HCT116 (cell line): ENCODE measurements around the gene ZNF532. TPM values are rescaled to one million over a fixed set of nuclear protein-coding genes. Genes with fewer than 3 reads are reported as not detected.

Experiments used
- ATAC-seq: fragments of 200-7000 bp; cut with Tn5 transposase; 2 replicates; pipeline ENCODE4 v1.9.1; 2020; ENCODE audit warnings: mild to moderate bottlenecking, moderate library complexity
- BruUV-seq: library from RNA; stranded (reverse); fragments of 400-500 nt; replicated peaks from 2 replicates; lab custom pipeline; 2021; lab: Mats Ljungman, UMichigan
- CTCF ChIA-PET: fragments of 300-600 bp; sonication (Branson Sonifier 250); formaldehyde crosslinking; loops from one replicate; lab custom pipeline; 2021; ENCODE audit warnings: antibody characterized with exemption; lab: Charles Lee
- POLR2A ChIA-PET: fragments of 300-600, 350-600 bp; sonication (Branson Sonifier 250); formaldehyde crosslinking; loops from one replicate; lab custom pipeline; 2021; ENCODE audit warnings: antibody characterized with exemption; lab: Charles Lee
- RAD21 ChIA-PET, 2 experiments: fragments of 300-600 bp; sonication (Branson Sonifier 250); formaldehyde crosslinking; loops; one replicate each; lab custom pipeline; 2023; ENCODE audit warnings: low total read pairs in 2 of 2; ENCODE audit not compliant: uncharacterized antibody in 2 of 2, unreplicated experiment in 2 of 2, low non-redundant PET in 1 of 2; lab: Charles Lee
- DNase-seq: peaks from one replicate; pipeline ENCODE4 v3.0.0-alpha.2; 2010; ENCODE audit warnings: low read depth, low spot score
- H2AFZ ChIP-seq: fragments of 200-600 bp; shearing (Covaris generic), sonication (generic); 2 replicates; pipeline ENCODE4 v1.6.1; 2017; ENCODE audit warnings: low read depth, mixed run types, mixed read lengths, antibody characterized with exemption, low read length; ENCODE audit not compliant: poor library complexity, severe bottlenecking
- H3K27ac ChIP-seq: 2 replicates; pipeline ENCODE4 v1.5.1; 2012; ENCODE audit warnings: low read depth, low read length
- H3K27me3 ChIP-seq: fragments of 200-600 bp; sonication (generic); 2 replicates; pipeline ENCODE4 v1.6.1; 2016; ENCODE audit warnings: mixed run types, low read length, mixed read lengths; ENCODE audit not compliant: insufficient read depth
- H3K36me3 ChIP-seq, 2 experiments: fragments of 200-500 bp in 1 of 2; fragments of 200-600 bp in 1 of 2; sonication (Bioruptor generic) in 1 of 2; sonication (generic) in 1 of 2; 2 replicates each; pipeline versions ENCODE4 v1.5.1 to v1.6.1; 2014 to 2016; ENCODE audit warnings: low read length in 2 of 2, inconsistent platforms in 1 of 2, mixed read lengths in 1 of 2, mixed run types in 1 of 2; ENCODE audit not compliant: insufficient read depth in 2 of 2, control insufficient read depth in 1 of 2
- H3K4me1 ChIP-seq, 2 experiments: fragments of 200-600 bp in 1 of 2; sonication (generic) in 1 of 2; 2 replicates each; pipeline versions ENCODE4 v1.5.1 to v1.6.1; 2012 to 2017; ENCODE audit warnings: low read length in 2 of 2, inconsistent platforms in 1 of 2, mild to moderate bottlenecking in 1 of 2, mixed read lengths in 1 of 2, mixed run types in 1 of 2, moderate library complexity in 1 of 2; ENCODE audit not compliant: insufficient read depth in 2 of 2, control insufficient read depth in 1 of 2
- H3K4me2 ChIP-seq: fragments of 200-600 bp; sonication (generic); 2 replicates; pipeline ENCODE4 v1.6.1; 2017; ENCODE audit warnings: mixed run types, low read length, mixed read lengths
- H3K4me3 ChIP-seq, 2 experiments: fragments of 200-600 bp in 1 of 2; sonication (generic) in 1 of 2; replicated peaks in 1 of 2; 2 replicates each; pipeline ENCODE4 v1.5.1; 2011 to 2016; ENCODE audit warnings: low read length in 2 of 2, control low read depth in 1 of 2, low read depth in 1 of 2, mild to moderate bottlenecking in 1 of 2, mixed read lengths in 1 of 2, mixed run types in 1 of 2
- H3K79me2 ChIP-seq: fragments of 200-600 bp; sonication (generic); 2 replicates; pipeline ENCODE4 v1.6.1; 2017; ENCODE audit warnings: mild to moderate bottlenecking, mixed run types, low read length, moderate library complexity, mixed read lengths; ENCODE audit not compliant: insufficient read depth
- H3K9ac ChIP-seq: fragments of 200-600 bp; sonication (generic); 2 replicates; pipeline ENCODE4 v1.6.1; 2016; ENCODE audit warnings: low read length, mixed read lengths
- H3K9me2 ChIP-seq: fragments of 200-600 bp; sonication (generic), shearing (Covaris generic); 2 replicates; pipeline ENCODE4 v1.6.1; 2017; ENCODE audit warnings: mixed run types, mild to moderate bottlenecking, moderate library complexity; ENCODE audit not compliant: insufficient read depth
- H3K9me3 ChIP-seq, 2 experiments: fragments of 200-500 bp in 1 of 2; fragments of 200-600 bp in 1 of 2; sonication (Bioruptor generic) in 1 of 2; sonication (generic) in 1 of 2; 2 replicates each; pipeline ENCODE4 v1.6.1; 2014 to 2017; ENCODE audit warnings: low read length in 2 of 2, mixed read lengths in 2 of 2, inconsistent platforms in 1 of 2, low read depth in 1 of 2, mild to moderate bottlenecking in 1 of 2, mixed run types in 1 of 2, moderate library complexity in 1 of 2; ENCODE audit not compliant: control insufficient read depth in 1 of 2, insufficient read depth in 1 of 2
- H4K20me1 ChIP-seq: fragments of 200-600 bp; sonication (generic), shearing (Covaris generic); 2 replicates; pipeline ENCODE4 v1.6.1; 2017; ENCODE audit warnings: mixed run types, mild to moderate bottlenecking, moderate library complexity; ENCODE audit not compliant: insufficient read depth
- CEBPB ChIP-seq: IDR thresholded peaks from 2 replicates; pipeline ENCODE4 v1.6.1; 2012; ENCODE audit warnings: low read depth
- EGR1 ChIP-seq: IDR thresholded peaks from 2 replicates; pipeline ENCODE4 v1.6.1; 2012; ENCODE audit warnings: low read depth
- ELF1 ChIP-seq: IDR thresholded peaks from 2 replicates; pipeline ENCODE4 v1.6.1; 2012; ENCODE audit warnings: low read depth, borderline replicate concordance
- EZH2 ChIP-seq: fragments of 200-600 bp; sonication (generic); IDR thresholded peaks from 2 replicates; pipeline ENCODE4 v1.6.1; 2017; ENCODE audit warnings: antibody characterized with exemption, mixed run types
- EZH2phosphoT487 ChIP-seq: fragments of 200-600 bp; IDR thresholded peaks from 2 replicates; pipeline ENCODE4 v1.6.1; 2018; ENCODE audit warnings: antibody characterized with exemption, borderline replicate concordance
- FOSL1 ChIP-seq: IDR thresholded peaks from 2 replicates; pipeline ENCODE4 v1.6.1; 2012; ENCODE audit warnings: low read depth
- JUND ChIP-seq: IDR thresholded peaks from 2 replicates; pipeline ENCODE4 v1.6.1; 2012
- POLR2AphosphoS5 ChIP-seq: IDR thresholded peaks from 2 replicates; pipeline ENCODE4 v1.6.1; 2011; ENCODE audit warnings: mild to moderate bottlenecking, low read depth, low read length, moderate library complexity
- RAD21 ChIP-seq: IDR thresholded peaks from 2 replicates; pipeline ENCODE4 v1.6.1; 2012; ENCODE audit warnings: low read depth, mild to moderate bottlenecking
- SIN3A ChIP-seq: IDR thresholded peaks from 2 replicates; pipeline ENCODE4 v1.6.1; 2012; ENCODE audit warnings: low read depth
- SP1 ChIP-seq: IDR thresholded peaks from 2 replicates; pipeline ENCODE4 v1.6.1; 2012; ENCODE audit warnings: low read depth
- TCF7L2 ChIP-seq: IDR thresholded peaks from 2 replicates; pipeline ENCODE4 v1.7.0; 2011; ENCODE audit warnings: borderline replicate concordance, inconsistent platforms; ENCODE audit not compliant: insufficient read depth, insufficient read length; ENCODE audit errors: extremely low read depth
- ZFX ChIP-seq: fragments of 450-650 bp; IDR thresholded peaks from 2 replicates; pipeline ENCODE4 v1.6.1; 2017
- ZNF274 ChIP-seq: fragments of 200-500 bp; sonication (Bioruptor generic); IDR thresholded peaks from 2 replicates; pipeline ENCODE4 v1.6.1; 2014; ENCODE audit warnings: mild to moderate bottlenecking, low read depth, low read length, inconsistent platforms
- intact Hi-C: fragments of 100-400 bp; cut with micrococcal nuclease; formaldehyde crosslinking; loops from 2 replicates; pipeline ENCODE4 v1.10.0; 2022
- total RNA-seq: library from RNA; stranded (reverse); gene quantifications from one replicate; pipeline ENCODE4 v1.2.1, GENCODE V29; 2021; ENCODE audit not compliant: unreplicated experiment
- TF ChIP-seq, protein P1 (sequence below), 3 experiments: fragments of 200-600 bp in 1 of 3; sonication (generic) in 1 of 3; IDR thresholded peaks in 2 of 3; conservative IDR thresholded peaks in 1 of 3; 2 replicates each; pipeline ENCODE4 v1.5.1; 2012 to 2017; ENCODE audit warnings: low read depth in 2 of 3, low read length in 2 of 3, antibody characterized with exemption in 1 of 3, borderline replicate concordance in 1 of 3, control low read depth in 1 of 3, mild to moderate bottlenecking in 1 of 3, mixed read lengths in 1 of 3, mixed run types in 1 of 3, moderate library complexity in 1 of 3; ENCODE audit not compliant: insufficient read depth in 1 of 3
- TF ChIP-seq, protein P2 (sequence below): IDR thresholded peaks from 2 replicates; pipeline ENCODE4 v1.6.1; 2012; ENCODE audit warnings: low read depth
- TF ChIP-seq, protein P3 (sequence below): IDR thresholded peaks from 2 replicates; pipeline ENCODE4 v1.6.1; 2011; ENCODE audit warnings: mild to moderate bottlenecking, low read length, moderate library complexity; ENCODE audit not compliant: insufficient replicate concordance; ENCODE audit errors: extremely low read depth

ZNF532 gene
- total RNA-seq, 1 experiment from 2014 or later: 11.6 TPM

DNA sequence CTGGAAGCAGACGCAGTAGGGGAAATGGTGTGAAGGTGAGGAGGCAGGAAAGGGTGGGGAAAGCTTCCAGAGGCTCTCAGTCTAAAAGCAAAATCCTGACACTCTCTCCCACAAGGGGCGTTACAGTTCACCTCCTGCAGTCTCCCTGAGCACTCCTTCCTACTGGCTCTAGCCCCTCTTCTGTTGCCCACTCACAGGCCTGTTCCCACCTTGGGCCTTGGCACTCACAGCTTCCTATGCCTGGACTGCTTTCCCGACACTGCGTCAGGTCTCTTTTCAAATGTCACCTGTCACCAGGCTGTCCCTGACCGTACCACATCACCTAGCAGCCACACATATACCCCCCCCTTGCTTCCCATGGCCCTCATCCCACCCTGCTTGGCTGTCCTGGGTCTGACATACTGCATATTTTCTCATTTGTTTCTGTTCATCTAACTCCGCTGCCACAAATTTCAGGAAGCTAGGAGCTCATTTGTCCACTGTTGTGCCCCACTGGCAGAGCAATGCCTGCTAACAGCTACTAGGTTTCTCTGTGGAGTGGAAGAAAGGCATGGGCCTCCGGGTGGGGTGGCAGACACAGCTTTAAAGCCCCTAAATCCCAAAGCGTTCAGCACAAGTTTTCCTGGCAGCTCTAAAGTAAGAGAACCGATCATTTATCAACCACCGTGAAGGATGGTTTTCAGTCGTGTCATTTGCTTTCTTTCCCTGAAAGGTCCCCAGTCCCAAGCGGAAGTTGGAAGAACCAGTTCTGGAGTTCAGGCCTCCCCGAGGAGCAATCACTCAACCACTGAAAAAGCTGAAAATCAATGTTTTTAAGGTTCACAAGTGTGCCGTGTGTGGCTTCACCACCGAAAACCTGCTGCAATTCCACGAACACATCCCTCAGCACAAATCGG, 118.8 kb downstream of the ZNF532 start:
- Histone ChIP-seq H3K27ac (no peak overlapping the region), H2AFZ (no peak overlapping the region), H3K4me1 (no peaks in the 10 kb centered on the region), H3K4me3 (no peak overlapping the region), H3K4me2 (no peak overlapping the region), H3K9me3 (no peaks in the 10 kb centered on the region), H3K9me2 (no peaks in the 10 kb centered on the region), H3K36me3 (no peaks in the 10 kb centered on the region), H3K79me2 (no peaks in the 10 kb centered on the region), H3K9ac (no peak overlapping the region), H3K27me3 (no peaks in the 10 kb centered on the region), H4K20me1 (no peaks in the 10 kb centered on the region)
- DNase-seq (no peak), ATAC-seq (no peak)
- ChIA-PET RAD21 (no interaction called here), CTCF (no interaction called here), POLR2A (no interaction called here)
- no TSS peak for BruUV-seq
- TF ChIP-seq CEBPB (no peak), EZH2phosphoT487 (no peak), POLR2AphosphoS5 (no peak), JUND (no peak), EZH2 (no peak), EGR1 (no peak), ZNF274 (no peak), FOSL1 (no peak), TCF7L2 (no peak), ZFX (no peak), ELF1 (no peak), SP1 (no peak), RAD21 (no peak), SIN3A (no peak)
- TF ChIP-seq, protein P1, sequence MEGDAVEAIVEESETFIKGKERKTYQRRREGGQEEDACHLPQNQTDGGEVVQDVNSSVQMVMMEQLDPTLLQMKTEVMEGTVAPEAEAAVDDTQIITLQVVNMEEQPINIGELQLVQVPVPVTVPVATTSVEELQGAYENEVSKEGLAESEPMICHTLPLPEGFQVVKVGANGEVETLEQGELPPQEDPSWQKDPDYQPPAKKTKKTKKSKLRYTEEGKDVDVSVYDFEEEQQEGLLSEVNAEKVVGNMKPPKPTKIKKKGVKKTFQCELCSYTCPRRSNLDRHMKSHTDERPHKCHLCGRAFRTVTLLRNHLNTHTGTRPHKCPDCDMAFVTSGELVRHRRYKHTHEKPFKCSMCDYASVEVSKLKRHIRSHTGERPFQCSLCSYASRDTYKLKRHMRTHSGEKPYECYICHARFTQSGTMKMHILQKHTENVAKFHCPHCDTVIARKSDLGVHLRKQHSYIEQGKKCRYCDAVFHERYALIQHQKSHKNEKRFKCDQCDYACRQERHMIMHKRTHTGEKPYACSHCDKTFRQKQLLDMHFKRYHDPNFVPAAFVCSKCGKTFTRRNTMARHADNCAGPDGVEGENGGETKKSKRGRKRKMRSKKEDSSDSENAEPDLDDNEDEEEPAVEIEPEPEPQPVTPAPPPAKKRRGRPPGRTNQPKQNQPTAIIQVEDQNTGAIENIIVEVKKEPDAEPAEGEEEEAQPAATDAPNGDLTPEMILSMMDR (IDR thresholded peaks at IDR 0.05 in 2 of 3, conservative IDR thresholded peaks at IDR 0.05 in 1 of 3; ENCODE audit: borderline replicate concordance in 1 of 3, insufficient read depth in 1 of 3, low read depth in 2 of 3, low read length in 2 of 3): no peak
- TF ChIP-seq, protein P2, sequence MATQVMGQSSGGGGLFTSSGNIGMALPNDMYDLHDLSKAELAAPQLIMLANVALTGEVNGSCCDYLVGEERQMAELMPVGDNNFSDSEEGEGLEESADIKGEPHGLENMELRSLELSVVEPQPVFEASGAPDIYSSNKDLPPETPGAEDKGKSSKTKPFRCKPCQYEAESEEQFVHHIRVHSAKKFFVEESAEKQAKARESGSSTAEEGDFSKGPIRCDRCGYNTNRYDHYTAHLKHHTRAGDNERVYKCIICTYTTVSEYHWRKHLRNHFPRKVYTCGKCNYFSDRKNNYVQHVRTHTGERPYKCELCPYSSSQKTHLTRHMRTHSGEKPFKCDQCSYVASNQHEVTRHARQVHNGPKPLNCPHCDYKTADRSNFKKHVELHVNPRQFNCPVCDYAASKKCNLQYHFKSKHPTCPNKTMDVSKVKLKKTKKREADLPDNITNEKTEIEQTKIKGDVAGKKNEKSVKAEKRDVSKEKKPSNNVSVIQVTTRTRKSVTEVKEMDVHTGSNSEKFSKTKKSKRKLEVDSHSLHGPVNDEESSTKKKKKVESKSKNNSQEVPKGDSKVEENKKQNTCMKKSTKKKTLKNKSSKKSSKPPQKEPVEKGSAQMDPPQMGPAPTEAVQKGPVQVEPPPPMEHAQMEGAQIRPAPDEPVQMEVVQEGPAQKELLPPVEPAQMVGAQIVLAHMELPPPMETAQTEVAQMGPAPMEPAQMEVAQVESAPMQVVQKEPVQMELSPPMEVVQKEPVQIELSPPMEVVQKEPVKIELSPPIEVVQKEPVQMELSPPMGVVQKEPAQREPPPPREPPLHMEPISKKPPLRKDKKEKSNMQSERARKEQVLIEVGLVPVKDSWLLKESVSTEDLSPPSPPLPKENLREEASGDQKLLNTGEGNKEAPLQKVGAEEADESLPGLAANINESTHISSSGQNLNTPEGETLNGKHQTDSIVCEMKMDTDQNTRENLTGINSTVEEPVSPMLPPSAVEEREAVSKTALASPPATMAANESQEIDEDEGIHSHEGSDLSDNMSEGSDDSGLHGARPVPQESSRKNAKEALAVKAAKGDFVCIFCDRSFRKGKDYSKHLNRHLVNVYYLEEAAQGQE: no peak
- TF ChIP-seq, protein P3, sequence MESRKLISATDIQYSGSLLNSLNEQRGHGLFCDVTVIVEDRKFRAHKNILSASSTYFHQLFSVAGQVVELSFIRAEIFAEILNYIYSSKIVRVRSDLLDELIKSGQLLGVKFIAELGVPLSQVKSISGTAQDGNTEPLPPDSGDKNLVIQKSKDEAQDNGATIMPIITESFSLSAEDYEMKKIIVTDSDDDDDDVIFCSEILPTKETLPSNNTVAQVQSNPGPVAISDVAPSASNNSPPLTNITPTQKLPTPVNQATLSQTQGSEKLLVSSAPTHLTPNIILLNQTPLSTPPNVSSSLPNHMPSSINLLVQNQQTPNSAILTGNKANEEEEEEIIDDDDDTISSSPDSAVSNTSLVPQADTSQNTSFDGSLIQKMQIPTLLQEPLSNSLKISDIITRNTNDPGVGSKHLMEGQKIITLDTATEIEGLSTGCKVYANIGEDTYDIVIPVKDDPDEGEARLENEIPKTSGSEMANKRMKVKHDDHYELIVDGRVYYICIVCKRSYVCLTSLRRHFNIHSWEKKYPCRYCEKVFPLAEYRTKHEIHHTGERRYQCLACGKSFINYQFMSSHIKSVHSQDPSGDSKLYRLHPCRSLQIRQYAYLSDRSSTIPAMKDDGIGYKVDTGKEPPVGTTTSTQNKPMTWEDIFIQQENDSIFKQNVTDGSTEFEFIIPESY: no peak
- intact Hi-C loops: no loop called here
